GM04504 (cell line): ENCODE results near the gene PTGR1.
"Not testable (repeated sequence)": the region's sequence is repeated elsewhere in the genome, so short reads cannot be mapped to it uniquely, and the experiment has no call there.

Source experiments
- DNase-seq: peaks from one replicate; pipeline ENCODE4 v3.0.0-alpha.2; 2012; ENCODE audit warnings: low read depth

The PTGR1 gene

GRCh38 chr9:111599092-111599954, at the start of gene PTGR1:
TSS of gene PTGR1 (minus strand) at chr9:111599647. CDS start at chr9:111597422, 2,225 bp downstream.
- DNase-seq: peak; percentile 66

DNA sequence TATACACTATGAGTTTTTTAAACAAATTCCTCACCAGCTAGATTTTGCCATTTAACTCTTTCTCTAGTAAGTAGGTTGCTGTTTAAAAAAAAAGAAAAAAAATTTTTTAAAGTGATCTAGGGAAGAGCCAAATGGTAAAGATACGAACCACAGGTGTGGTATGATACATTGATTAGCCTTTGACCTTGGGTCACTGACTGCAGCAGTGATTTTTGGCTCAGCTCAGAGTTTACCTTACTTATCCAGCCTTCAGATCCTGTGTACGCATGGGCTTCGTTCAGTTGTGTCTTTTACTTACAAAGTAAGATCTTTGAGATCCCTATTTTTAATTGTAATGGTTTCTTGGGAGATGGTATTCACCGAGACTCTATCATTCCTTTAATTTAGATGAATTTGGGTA, 49.6 kb upstream of the PTGR1 start:
- DNase-seq: no peak

DNA sequence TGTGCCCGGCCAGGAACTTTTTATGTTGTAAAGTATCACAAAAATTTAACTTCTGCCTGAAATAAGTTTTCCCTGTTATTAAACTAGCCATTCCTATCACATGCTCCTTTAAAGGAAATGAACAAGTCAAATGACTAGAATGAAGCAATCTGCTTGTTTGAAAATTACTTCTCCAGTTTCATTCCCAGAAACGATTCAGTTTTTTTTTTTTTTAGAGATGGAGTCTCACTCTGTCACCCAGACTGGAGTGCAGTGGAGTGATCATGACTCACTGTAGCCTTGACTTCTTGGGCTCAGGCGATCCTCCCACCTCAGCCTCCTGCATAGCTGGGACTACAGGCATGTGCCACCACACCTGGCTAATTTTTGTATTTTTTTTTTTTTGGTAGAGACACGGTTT, 48.6 kb upstream of the PTGR1 start:
- DNase-seq: no peak

GRCh38 chr9:111646417-111646816, 47.0 kb upstream of the PTGR1 start:
- DNase-seq: no peak

DNA sequence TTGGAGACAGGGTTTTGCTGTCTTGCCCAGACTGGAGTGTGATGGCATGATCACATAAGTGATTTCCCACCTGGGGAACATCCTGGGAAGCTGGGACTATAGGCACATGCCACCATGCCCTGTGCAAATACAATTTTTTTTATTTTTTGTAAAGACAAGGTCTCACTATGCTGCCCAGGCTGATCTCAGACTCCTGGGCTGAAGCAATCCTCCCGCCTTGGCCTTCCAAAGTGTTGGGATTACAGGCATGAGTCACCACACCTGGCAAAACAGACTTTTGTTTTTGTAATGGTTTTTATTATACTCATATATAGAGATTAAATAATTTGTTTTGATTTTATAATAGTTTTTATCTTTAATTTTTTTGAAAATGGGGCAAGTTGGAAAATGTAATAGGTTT, 46.4 kb upstream of the PTGR1 start:
- DNase-seq: no peak

DNA sequence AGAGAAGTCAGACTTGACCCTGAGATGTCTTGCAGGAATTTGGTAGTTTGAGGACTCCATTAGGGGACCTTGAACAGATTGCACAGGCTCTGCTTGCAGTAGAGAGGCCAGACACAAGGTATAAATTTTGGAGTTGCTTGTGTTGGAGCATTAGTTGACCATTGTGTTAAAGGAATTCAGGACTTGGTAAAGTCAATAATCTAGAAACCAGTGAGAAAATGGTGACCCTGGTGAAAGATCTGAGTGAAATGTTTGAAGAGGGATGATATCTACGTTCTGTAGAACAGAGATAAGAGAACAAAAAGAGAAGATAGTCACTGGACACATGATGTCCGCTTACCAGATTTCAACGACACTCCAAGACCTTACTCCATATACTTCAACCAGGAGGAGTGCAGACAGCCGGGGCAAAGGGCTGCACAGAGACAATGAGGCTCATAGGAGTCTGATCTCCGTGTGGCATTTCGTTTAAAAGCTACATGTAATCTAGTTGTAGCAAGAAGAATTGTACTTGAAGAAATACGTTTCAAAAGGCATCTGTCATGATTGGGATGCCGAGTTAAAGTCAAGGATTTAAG, 44.8 kb upstream of the PTGR1 start:
- DNase-seq: no peak

DNA sequence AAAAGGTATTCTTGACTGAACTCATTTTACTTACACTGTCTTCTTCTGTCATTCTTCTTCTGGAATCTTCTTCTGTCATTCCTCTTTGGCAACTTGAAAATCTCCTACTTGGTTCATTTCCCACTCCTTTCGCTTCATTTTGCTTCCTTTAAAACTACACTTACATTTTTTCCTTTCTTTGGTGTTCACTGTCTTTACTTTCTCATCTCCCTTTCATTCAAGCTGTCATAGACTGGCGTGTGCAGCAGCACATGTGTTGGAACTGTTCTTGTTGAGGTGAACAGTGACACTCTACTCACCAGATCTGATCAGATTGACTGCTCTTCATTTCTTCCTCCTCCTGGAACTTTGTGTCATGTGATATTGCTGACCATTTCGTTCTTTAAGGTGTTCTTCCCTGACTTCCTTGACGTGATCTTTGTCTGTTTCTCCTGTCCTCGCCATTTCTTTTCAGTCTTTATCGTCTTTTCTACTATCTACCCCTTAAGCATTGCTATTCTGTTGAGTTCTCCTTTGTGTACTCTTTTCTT, 38.0 kb upstream of the PTGR1 start:
- no peak for DNase-seq

DNA sequence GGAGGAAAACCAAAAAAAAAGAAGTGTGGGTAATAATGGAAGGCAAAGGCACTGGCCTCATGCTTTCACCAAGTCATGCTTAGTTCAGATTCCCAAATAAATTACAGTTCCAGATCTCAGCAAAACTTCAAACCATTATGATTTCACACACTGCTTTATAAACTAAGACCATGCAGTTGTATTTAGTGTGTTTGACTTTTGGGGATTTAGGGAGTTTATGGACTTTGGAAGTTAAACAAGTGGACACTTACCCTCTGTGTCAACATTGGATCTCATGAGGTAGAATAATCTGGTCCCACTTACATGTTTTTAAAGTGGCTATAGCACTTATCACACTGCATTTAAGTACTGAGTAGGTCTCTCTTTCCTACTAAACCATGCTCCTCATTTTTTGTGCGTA, 35.4 kb upstream of the PTGR1 start:
- DNase-seq: no peak

- no peak for DNase-seq
Observed at GRCh38 chr9:111633389-111633736, 33.9 kb upstream of the PTGR1 start.

- DNase-seq: no peak
Observed at GRCh38 chr9:111632695-111633388, 33.4 kb upstream of the PTGR1 start.

- no peak for DNase-seq
Observed at GRCh38 chr9:111632060-111632459, 32.6 kb upstream of the PTGR1 start.

DNA sequence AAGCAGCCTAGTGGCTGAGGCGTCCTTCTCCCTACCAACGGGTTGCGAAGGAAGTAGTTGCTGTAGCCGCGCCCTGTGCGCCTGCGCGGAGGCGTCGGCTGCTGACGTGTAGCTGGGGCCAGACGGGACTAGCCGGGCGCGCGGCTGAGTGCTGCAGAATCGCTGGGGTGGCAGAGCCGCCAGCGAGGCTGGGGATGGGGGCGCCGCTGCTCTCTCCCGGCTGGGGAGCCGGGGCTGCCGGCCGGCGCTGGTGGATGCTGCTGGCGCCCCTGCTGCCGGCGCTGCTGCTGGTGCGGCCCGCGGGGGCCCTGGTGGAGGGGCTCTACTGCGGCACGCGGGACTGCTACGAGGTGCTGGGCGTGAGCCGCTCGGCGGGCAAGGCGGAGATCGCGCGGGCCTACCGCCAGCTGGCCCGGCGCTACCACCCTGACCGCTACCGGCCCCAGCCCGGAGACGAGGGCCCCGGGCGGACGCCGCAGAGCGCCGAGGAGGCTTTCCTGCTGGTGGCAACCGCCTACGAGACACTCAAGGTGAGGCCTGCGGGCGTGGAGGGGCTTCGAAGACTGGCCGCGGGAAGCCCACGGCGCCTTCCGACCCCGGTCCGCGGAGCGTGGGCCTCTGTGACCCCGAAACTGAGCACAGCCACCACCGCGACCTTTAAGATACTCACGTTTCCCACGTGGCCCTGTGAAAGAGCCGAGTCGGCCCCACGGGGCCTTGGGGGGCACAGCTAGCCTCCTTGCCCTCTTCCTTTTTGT, 31.9 kb upstream of the PTGR1 start, which contains the start of gene DNAJC25:
Gene DNAJC25, plus strand, starts transcription at position 121 of the 758 bp plus-strand sequence. Its CDS starts 74 bp downstream, at position 195.
- DNase-seq: peak; percentile 97

DNA sequence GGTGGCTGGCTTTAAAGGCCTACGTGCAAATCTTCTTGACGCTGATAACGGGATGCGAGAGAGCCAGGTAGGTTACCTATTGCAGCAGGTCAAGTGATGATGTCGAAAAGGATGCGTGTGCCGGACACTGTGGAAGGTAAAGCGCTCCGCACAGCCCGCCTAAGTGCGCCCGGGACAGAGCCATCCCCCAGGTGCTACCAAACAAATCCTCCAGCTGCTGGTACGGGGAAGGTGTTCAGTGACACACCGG, 31.4 kb upstream of the PTGR1 start:
- no peak for DNase-seq

GRCh38 chr9:111630182-111630963, 30.9 kb upstream of the PTGR1 start:
- DNase-seq: no peak

DNA sequence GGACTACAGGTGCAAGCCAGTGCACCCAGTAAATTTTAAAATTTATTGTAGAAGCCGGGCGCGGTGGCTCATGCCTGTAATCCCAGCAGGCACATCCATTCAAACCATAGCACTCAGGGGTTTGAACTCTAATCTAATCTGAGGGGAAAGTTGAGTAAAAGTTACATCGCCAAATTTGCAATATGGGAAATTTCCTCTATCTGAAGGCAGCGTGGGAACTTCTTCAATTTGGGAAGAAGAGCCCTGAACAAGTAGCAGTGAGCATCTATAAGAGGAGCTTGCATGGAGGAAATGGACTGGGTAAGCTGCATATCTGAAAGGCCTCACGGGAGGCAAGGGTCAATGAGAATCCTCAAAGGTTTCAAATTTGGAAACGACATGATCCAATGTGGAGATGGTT, 29.0 kb upstream of the PTGR1 start:
- no peak for DNase-seq

GRCh38 chr9:111627260-111627963, 28.0 kb upstream of the PTGR1 start:
- DNase-seq: no peak

GRCh38 chr9:111622626-111623025, 23.2 kb upstream of the PTGR1 start:
- peak; percentile 71 for DNase-seq

DNA sequence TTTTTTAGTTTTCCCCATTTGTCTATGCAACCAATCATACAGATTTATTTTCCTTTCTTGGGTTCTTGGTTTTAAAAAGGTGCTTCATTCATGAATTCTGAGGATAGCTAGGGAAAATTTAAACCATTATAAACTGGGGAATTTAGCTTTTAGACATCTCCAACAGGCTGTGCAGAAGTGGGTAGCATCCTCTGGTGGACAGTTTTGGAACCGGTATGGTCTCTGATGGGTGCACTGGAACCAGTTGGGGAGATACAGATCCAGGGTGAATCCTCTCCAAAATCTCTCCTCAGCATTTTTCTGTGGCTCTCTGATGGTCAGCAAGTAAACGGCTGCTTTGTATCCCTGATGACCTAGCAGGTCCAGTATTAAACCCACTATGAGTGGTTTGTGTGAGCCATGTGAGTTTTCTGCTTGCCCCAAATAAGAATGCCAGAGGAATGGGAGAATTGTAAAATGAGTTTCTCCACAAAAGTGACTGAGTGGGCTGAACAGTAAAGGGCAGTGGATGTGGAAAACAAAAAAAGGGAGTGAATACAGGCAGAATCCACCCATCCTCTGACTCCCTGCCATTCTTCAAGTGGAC, 22.5 kb upstream of the PTGR1 start:
- peak; percentile 20 for DNase-seq

GRCh38 chr9:111617349-111617748, 17.9 kb upstream of the PTGR1 start:
- DNase-seq: not testable (repeated sequence)

- no peak for DNase-seq
Observed at GRCh38 chr9:111615928-111616327, 16.5 kb upstream of the PTGR1 start.
